HepG2 (cell line): Measurements from ENCODE around the gene TIPRL. TPM values are rescaled to one million over a fixed set of nuclear protein-coding genes. Genes with fewer than 3 reads are reported as not detected.

Experiments used
- ATAC-seq: fragments of 200-7000 bp; cut with Tn5 transposase; 3 replicates; pipeline ENCODE4 v1.9.1; 2020; ENCODE audit warnings: mild to moderate bottlenecking, moderate library complexity
- BruUV-seq: library from RNA; stranded (reverse); fragments of 400-500 nt; replicated peaks from 2 replicates; lab custom pipeline; 2021; lab: Mats Ljungman, UMichigan
- CTCF ChIA-PET: fragments of 300-600 bp; formaldehyde crosslinking; extraction: SDS; loops from one replicate; lab custom pipeline; 2021; ENCODE audit warnings: low total read pairs, inconsistent platforms, low intra/inter-chr PET ratio; lab: Yijun Ruan, JAX
- POLR2A ChIA-PET: fragments of 350-600 bp; sonication (Branson Sonifier 250); formaldehyde crosslinking; loops from one replicate; lab custom pipeline; 2020; ENCODE audit warnings: antibody characterized with exemption, inconsistent platforms; lab: Yijun Ruan, JAX
- DNase-seq: peaks from one replicate; pipeline ENCODE4 v3.0.0-alpha.2; 2015; ENCODE audit warnings: low spot score
- FAIRE-seq: peaks from 3 replicates; lab custom pipeline; 2011; peaks lifted over from hg19 to GRCh38; lab: Jason Lieb, UNC
- H2AFZ ChIP-seq: one replicate; pipeline ENCODE4 v1.6.1; 2011; ENCODE audit warnings: low read length, inconsistent platforms
- H3K27ac ChIP-seq: fragments of 300-600 bp; 3 replicates; pipeline ENCODE4 v1.8.0; 2011; ENCODE audit warnings: mixed run types, mild to moderate bottlenecking, mixed read lengths, low read length, inconsistent platforms; ENCODE audit not compliant: insufficient read depth; ENCODE audit errors: extremely low read length
- H3K27me3 ChIP-seq, 2 experiments: fragments of 200-600 bp in 1 of 2; 2 replicates in 1 of 2; 3 replicates in 1 of 2; pipeline versions ENCODE4 v1.6.0 to v1.8.0; 2011; ENCODE audit warnings: low read length in 2 of 2, mild to moderate bottlenecking in 2 of 2, moderate library complexity in 2 of 2, inconsistent platforms in 1 of 2; ENCODE audit not compliant: insufficient read depth in 2 of 2, control insufficient read depth in 1 of 2
- H3K36me3 ChIP-seq, 2 experiments: fragments of 200-600 bp in 1 of 2; replicated peaks in 1 of 2; 2 replicates in 1 of 2; 3 replicates in 1 of 2; pipeline versions ENCODE4 v1.5.1 to v1.8.0; 2011; ENCODE audit warnings: low read length in 2 of 2, inconsistent platforms in 1 of 2; ENCODE audit not compliant: insufficient read depth in 2 of 2, control insufficient read depth in 1 of 2
- H3K4me1 ChIP-seq: 2 replicates; pipeline ENCODE4 v1.5.1; 2012; ENCODE audit warnings: low read length, inconsistent platforms; ENCODE audit not compliant: insufficient read depth
- H3K4me2 ChIP-seq: 2 replicates; pipeline ENCODE4 v1.6.0; 2011; ENCODE audit warnings: low read depth, low read length, inconsistent platforms
- H3K4me3 ChIP-seq, 3 experiments: fragments of 200-600 bp in 1 of 3; sonication (generic), shearing (Covaris generic) in 1 of 3; replicated peaks in 1 of 3; 2 replicates each; pipeline ENCODE4 v1.5.1; 2011 to 2016; ENCODE audit warnings: low read length in 3 of 3, inconsistent platforms in 2 of 3, low read depth in 2 of 3, mild to moderate bottlenecking in 2 of 3, control low read depth in 1 of 3, mixed read lengths in 1 of 3; ENCODE audit not compliant: insufficient read depth in 1 of 3
- H3K79me2 ChIP-seq: one replicate; pipeline ENCODE4 v1.6.1; 2011; ENCODE audit warnings: low read length, inconsistent platforms; ENCODE audit not compliant: insufficient read depth
- H3K9ac ChIP-seq: 2 replicates; pipeline ENCODE4 v1.6.0; 2011; ENCODE audit warnings: mild to moderate bottlenecking, low read depth, low read length, inconsistent platforms; ENCODE audit not compliant: insufficient read depth
- H3K9me3 ChIP-seq: 2 replicates; pipeline ENCODE4 v1.5.1; 2012; ENCODE audit warnings: mild to moderate bottlenecking, low read length
- H4K20me1 ChIP-seq: 2 replicates; pipeline ENCODE4 v1.6.0; 2011; ENCODE audit warnings: inconsistent platforms, mild to moderate bottlenecking, low read length, moderate library complexity; ENCODE audit not compliant: insufficient read depth
- ETV5 ChIP-seq: IDR thresholded peaks from 2 replicates; pipeline ENCODE4 v1.6.1; 2018; ENCODE audit warnings: missing biosample characterization, missing genetic modification reagents, inconsistent platforms, borderline replicate concordance
- HMG20A ChIP-seq: IDR thresholded peaks from 2 replicates; pipeline ENCODE4 v1.6.1; 2016; ENCODE audit warnings: borderline replicate concordance
- HNF4A ChIP-seq: sonication (generic); formaldehyde crosslinking; IDR thresholded peaks from 2 replicates; pipeline ENCODE4 v1.4.0; 2020; ENCODE audit warnings: missing genetic modification reagents
- HNRNPLL ChIP-seq: fragments of 200-400 bp; formaldehyde crosslinking; IDR thresholded peaks from 2 replicates; pipeline ENCODE4 v1.6.1; 2017; ENCODE audit warnings: mild to moderate bottlenecking, low read depth, low read length; ENCODE audit not compliant: poor library complexity, severe bottlenecking
- JUN ChIP-seq: sonication (generic); formaldehyde crosslinking; IDR thresholded peaks from 2 replicates; pipeline ENCODE4 v1.4.0; 2020; ENCODE audit warnings: mild to moderate bottlenecking, missing genetic modification reagents
- SAP130 ChIP-seq: IDR thresholded peaks from 2 replicates; pipeline ENCODE4 v1.6.1; 2016; ENCODE audit warnings: low read depth
- SMC3 ChIP-seq: IDR thresholded peaks from 2 replicates; pipeline ENCODE4 v1.6.1; 2011; ENCODE audit warnings: low read length, improper control_type of control experiment
- STAG1 ChIP-seq: sonication (generic); formaldehyde crosslinking; IDR thresholded peaks from 2 replicates; pipeline ENCODE4 v1.4.0; 2020; ENCODE audit warnings: missing genetic modification reagents
- XRCC5 ChIP-seq: fragments of 200-400 bp; formaldehyde crosslinking; optimal IDR thresholded peaks from 2 replicates; pipeline ENCODE3; 2017; ENCODE audit warnings: mild to moderate bottlenecking, low read length
- ZNF644 ChIP-seq: IDR thresholded peaks from 2 replicates; pipeline ENCODE4 v1.6.1; 2016; ENCODE audit warnings: low read depth
- ZNF777 ChIP-seq: sonication (generic); formaldehyde crosslinking; IDR thresholded peaks from 2 replicates; pipeline ENCODE4 v1.4.0; 2020; ENCODE audit warnings: missing genetic modification reagents
- WGBS: methylation state at CpG from one replicate; pipeline ENCODE4 v1.1.6; 2017; ENCODE audit warnings: low lambda C conversion rate; 5-methylcytosine and 5-hydroxymethylcytosine counted together
- in situ Hi-C: cut with HindIII; loops from 2 replicates; pipeline ENCODE4 v1.10.0; 2017; ENCODE audit warnings: low pct_unique_long_range_greater_than_20kb; ENCODE audit not compliant: extremely low pct_ligation_motif_present
- intact Hi-C: fragments of 100-400 bp; cut with micrococcal nuclease; formaldehyde crosslinking; loops from one replicate; pipeline ENCODE4 v1.10.0; 2022; ENCODE audit not compliant: unreplicated experiment
- polyA plus RNA-seq, 8 experiments: library from polyadenylated mRNA; depleted of rRNA in 3 of 8; stranded (reverse) in 7 of 8; unstranded in 1 of 8; fragments of >200 nt; fragmentation: Illumina TruSeq in 4 of 8; extraction: Trizol in 4 of 8; gene quantifications; 2 replicates each; pipeline versions ENCODE4 v1.2.1 to v1.2.3, GENCODE V29; 2011 to 2016; ENCODE audit warnings: low read depth in 4 of 8, missing spikeins in 1 of 8, mixed read lengths in 1 of 8; ENCODE audit not compliant: insufficient read depth in 1 of 8
- total RNA-seq, 5 experiments: library from RNA; depleted of rRNA; stranded (reverse); fragments of >200 nt; fragmentation: Illumina TruSeq; extraction: Trizol; gene quantifications; 2 replicates each; pipeline ENCODE4 v1.2.3, GENCODE V29; 2016; ENCODE audit warnings: low read depth in 1 of 5
- TF ChIP-seq, protein P1 (sequence below): sonication (generic); formaldehyde crosslinking; IDR thresholded peaks from 2 replicates; pipeline ENCODE4 v1.5.0; 2020; ENCODE audit warnings: mild to moderate bottlenecking, missing genetic modification reagents, moderate library complexity
- TF ChIP-seq, protein P2 (sequence below): sonication (generic); formaldehyde crosslinking; IDR thresholded peaks from 2 replicates; pipeline ENCODE4 v1.4.0; 2020; ENCODE audit warnings: missing genetic modification reagents
- TF ChIP-seq, protein P3 (sequence below): IDR thresholded peaks from 2 replicates; pipeline ENCODE4 v1.6.1; 2016; ENCODE audit warnings: low read depth, borderline replicate concordance

Gene TIPRL
- total and polyA plus RNA-seq, 2 of the 13 experiments (the other 11 are each of a cell fraction or from before 2014, with no cell fraction given): 10.1 to 22.8 TPM

DNA sequence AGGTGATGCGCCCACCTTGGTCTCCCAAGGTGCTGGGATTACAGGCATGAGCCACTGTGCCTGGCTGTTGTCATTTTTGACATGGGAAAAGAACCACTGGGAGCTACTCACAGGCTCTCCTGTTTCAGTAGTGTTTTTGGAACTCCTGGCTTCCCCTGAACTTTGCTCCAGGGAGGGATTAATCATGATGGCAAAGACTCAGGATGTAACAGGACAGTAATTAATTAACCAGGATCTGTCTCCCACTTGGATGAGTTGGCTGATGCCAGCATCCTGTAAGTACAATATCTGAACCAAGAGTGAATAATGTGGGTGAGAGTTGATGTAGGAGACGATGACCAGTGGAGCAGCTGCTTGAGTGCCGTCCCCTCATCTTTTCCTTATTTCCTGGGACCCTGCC lies 51.9 kb downstream of the TIPRL start (continued):
- peak; percentile 29; the same call in 1 of the 2 replicates for TF ChIP-seq HNF4A

DNA sequence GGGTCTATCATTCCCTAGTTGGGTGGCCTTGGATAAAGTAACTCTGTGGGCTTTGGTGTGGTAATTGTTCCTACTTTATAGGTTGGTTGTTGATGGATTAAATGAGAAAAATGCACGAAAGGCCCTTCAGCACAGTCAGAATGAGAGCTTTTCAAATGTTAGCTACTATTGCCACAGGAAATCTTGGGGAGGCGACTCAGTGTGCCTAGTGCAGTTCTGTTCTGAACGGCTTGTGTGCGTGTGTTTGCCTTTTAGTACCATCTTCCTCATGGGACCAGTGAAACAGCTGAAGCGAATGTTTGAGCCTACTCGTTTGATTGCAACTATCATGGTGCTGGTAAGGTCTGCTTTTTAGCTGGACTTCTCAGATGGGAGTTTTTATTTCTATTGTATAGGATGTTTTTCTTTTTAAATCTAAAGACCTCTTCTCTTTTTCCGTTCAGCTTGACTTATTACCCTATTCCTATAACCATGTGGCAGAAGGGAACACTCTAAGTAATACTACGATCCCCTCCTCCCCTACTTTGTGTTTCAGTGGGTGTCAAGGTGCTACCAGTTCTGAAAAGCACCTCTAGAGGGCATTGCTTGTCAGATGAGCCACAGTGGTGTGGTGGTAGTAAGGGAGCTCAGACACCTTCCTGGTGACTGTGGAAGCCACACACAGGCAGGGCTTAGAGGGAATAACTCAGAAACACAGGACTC lies 56.2 kb downstream of the TIPRL start:
- peaks cover 8 to 54% of the 10 kb centered on the region in 2 experiments for H3K36me3 ChIP-seq
- TF ChIP-seq, protein P1, sequence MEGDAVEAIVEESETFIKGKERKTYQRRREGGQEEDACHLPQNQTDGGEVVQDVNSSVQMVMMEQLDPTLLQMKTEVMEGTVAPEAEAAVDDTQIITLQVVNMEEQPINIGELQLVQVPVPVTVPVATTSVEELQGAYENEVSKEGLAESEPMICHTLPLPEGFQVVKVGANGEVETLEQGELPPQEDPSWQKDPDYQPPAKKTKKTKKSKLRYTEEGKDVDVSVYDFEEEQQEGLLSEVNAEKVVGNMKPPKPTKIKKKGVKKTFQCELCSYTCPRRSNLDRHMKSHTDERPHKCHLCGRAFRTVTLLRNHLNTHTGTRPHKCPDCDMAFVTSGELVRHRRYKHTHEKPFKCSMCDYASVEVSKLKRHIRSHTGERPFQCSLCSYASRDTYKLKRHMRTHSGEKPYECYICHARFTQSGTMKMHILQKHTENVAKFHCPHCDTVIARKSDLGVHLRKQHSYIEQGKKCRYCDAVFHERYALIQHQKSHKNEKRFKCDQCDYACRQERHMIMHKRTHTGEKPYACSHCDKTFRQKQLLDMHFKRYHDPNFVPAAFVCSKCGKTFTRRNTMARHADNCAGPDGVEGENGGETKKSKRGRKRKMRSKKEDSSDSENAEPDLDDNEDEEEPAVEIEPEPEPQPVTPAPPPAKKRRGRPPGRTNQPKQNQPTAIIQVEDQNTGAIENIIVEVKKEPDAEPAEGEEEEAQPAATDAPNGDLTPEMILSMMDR (CRISPR knock-in tag): peak; percentile 75
- peak; percentile 51 for TF ChIP-seq STAG1 (CRISPR knock-in tag)
- TF ChIP-seq HNRNPLL: no peak
- peak; percentile 21; the same call in 1 of the 2 replicates for TF ChIP-seq SAP130
- no peak for TF ChIP-seq JUN (CRISPR knock-in tag)
- TF ChIP-seq, protein P2, sequence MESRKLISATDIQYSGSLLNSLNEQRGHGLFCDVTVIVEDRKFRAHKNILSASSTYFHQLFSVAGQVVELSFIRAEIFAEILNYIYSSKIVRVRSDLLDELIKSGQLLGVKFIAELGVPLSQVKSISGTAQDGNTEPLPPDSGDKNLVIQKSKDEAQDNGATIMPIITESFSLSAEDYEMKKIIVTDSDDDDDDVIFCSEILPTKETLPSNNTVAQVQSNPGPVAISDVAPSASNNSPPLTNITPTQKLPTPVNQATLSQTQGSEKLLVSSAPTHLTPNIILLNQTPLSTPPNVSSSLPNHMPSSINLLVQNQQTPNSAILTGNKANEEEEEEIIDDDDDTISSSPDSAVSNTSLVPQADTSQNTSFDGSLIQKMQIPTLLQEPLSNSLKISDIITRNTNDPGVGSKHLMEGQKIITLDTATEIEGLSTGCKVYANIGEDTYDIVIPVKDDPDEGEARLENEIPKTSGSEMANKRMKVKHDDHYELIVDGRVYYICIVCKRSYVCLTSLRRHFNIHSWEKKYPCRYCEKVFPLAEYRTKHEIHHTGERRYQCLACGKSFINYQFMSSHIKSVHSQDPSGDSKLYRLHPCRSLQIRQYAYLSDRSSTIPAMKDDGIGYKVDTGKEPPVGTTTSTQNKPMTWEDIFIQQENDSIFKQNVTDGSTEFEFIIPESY (CRISPR knock-in tag): no peak
- TF ChIP-seq HMG20A (CRISPR knock-in tag): no peak
- peak; percentile 43; the same call in 1 of the 2 replicates for TF ChIP-seq SMC3
- 0 out of 2 replicates have a peak, but pooled peaks have one; percentile 29 for TF ChIP-seq ZNF644 (CRISPR knock-in tag)
- TF ChIP-seq, protein P3, sequence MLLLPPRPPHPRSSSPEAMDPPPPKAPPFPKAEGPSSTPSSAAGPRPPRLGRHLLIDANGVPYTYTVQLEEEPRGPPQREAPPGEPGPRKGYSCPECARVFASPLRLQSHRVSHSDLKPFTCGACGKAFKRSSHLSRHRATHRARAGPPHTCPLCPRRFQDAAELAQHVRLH: 0 out of 2 replicates have a peak, but pooled peaks have one; percentile 31
- TF ChIP-seq XRCC5: peak; percentile 24
- TF ChIP-seq ETV5 (CRISPR knock-in tag): no peak
- no peak for TF ChIP-seq ZNF777 (CRISPR knock-in tag)

More for the DNA sequence above, 56.2 kb downstream of the TIPRL start:
- H4K20me1 ChIP-seq: no peaks in the 10 kb centered on the region; the same call in 1 of the 2 replicates
- H3K4me2 ChIP-seq: no peak overlapping the region
- peak; percentile 56 for DNase-seq
- ChIA-PET POLR2A (interaction anchor here (2.1 kb wide), 1 partner anchor 9 kb away, joined by 12 read pairs; the partner anchor contains the start of gene SFT2D2), CTCF (interaction anchor here (0.7 kb wide), 1 partner anchor 56 kb away, joined by 4 read pairs; no protein-coding TSS in a partner anchor)
- peak; percentile 54 for FAIRE-seq
- H3K79me2 ChIP-seq: peaks cover 7% of the 10 kb centered on the region
- no peaks in the 10 kb centered on the region for H3K9me3 ChIP-seq
- no TSS peak for BruUV-seq
- no peak overlapping the region for H3K4me3 ChIP-seq
- ATAC-seq: peak; percentile 98
- peaks cover 33% of the 10 kb centered on the region for H3K4me1 ChIP-seq
- H3K9ac ChIP-seq: no peak overlapping the region
- WGBS: 96% methylated on average over 8 of the region's 8 CpGs
- intact Hi-C loops (loop anchor here (5.0 to 10.0 kb wide), 2 partner anchors 58 to 90 kb away; partner anchors contain the start of gene TIPRL), in situ Hi-C loops (no loop called here)
- no peak overlapping the region for H2AFZ ChIP-seq
- H3K27ac ChIP-seq: no peak overlapping the region
- H3K27me3 ChIP-seq: no peaks in the 10 kb centered on the region
